ENCODE measurements around the gene SH2B3. TPM values are rescaled to one million over a fixed set of nuclear protein-coding genes. Genes with fewer than 3 reads are reported as not detected.

SH2B3 gene
- total and polyA plus RNA-seq, 9 of the 15 experiments (the other 6 are each of a cell fraction or from before 2014, with no cell fraction given), result 10.8 to 75.3 (median 37.4) TPM

DNA sequence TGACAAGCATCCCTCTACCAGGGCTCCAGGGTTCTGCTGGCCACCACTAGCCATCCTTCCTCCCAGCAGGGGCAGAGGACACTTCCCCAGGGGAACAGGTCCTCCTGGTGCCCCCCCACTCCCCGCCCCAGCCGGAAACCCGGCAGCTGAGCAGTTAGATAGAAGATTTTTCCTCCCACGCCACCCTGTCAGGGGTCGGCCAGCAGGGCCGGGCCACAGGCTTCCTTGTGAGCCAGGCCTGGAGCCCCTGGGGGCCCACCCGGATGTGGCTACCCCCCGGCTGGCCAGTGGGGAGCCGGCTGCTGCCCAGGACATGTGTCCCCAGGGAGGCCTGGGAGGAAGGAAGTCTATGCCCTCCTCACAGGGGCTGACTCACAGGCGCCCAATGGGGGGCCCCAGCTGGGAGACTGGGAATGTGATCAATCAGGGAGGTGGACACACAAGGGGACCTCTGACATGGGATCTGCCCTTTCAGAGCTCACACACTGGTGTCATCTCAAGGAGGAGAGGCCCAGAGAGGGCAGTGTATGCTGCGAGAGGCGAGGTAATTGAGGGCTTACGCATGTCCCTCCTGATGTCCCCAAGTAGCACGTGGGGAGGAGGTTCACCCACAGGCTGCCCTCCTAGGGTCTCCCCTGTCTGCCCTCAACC lies 4.2 kb downstream of the SH2B3 start (continued):
- TF ChIP-seq ZNF407 (IDR thresholded peaks at IDR 0.05; ENCODE audit: low read depth), result no peak
- TF ChIP-seq ZNF639 (CRISPR knock-in tag; conservative IDR thresholded peaks at IDR 0.05 in 1 of 2, IDR thresholded peaks at IDR 0.05 in 1 of 2), result no peak; a peak in 1 of 4 replicates
- TF ChIP-seq NR2F6 (CRISPR knock-in tag; IDR thresholded peaks at IDR 0.05), result no peak
- no peak for TF ChIP-seq RFX5 (IDR thresholded peaks at IDR 0.05; ENCODE audit: low read depth, low read length)
- TF ChIP-seq ZNF512 (tag; IDR thresholded peaks at IDR 0.05), result no peak
- TF ChIP-seq TRIM28 (IDR thresholded peaks at IDR 0.05), result no peak
- TF ChIP-seq JUNB (CRISPR knock-in tag; conservative IDR thresholded peaks at IDR 0.05), result no peak
- no peak for TF ChIP-seq ZBTB26 (CRISPR knock-in tag; IDR thresholded peaks at IDR 0.05)
- TF ChIP-seq GABPB2 (CRISPR knock-in tag; conservative IDR thresholded peaks at IDR 0.05), result no peak
- TF ChIP-seq U2AF2 (optimal IDR thresholded peaks at IDR 0.05; ENCODE audit: low read depth, low read length), result no peak
- no peak for TF ChIP-seq MAFF (IDR thresholded peaks at IDR 0.05; ENCODE audit: low read length)
- no peak for TF ChIP-seq CBX5 (IDR thresholded peaks at IDR 0.05; ENCODE audit: borderline replicate concordance, low read depth)
- TF ChIP-seq KLF1 (tag; IDR thresholded peaks at IDR 0.05), result no peak
- TF ChIP-seq, protein P1, sequence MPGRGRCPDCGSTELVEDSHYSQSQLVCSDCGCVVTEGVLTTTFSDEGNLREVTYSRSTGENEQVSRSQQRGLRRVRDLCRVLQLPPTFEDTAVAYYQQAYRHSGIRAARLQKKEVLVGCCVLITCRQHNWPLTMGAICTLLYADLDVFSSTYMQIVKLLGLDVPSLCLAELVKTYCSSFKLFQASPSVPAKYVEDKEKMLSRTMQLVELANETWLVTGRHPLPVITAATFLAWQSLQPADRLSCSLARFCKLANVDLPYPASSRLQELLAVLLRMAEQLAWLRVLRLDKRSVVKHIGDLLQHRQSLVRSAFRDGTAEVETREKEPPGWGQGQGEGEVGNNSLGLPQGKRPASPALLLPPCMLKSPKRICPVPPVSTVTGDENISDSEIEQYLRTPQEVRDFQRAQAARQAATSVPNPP (IDR thresholded peaks at IDR 0.05; ENCODE audit: borderline replicate concordance, insufficient read depth, insufficient read length), result no peak
